Measurements from ENCODE around the gene IFNAR1. TPM values are rescaled to one million over a fixed set of nuclear protein-coding genes. Genes with fewer than 3 reads are reported as not detected.

Gene IFNAR1
- total and polyA plus RNA-seq, 2 of the 4 experiments (the other 2 are of a cell fraction) = 7.8 to 9.9 TPM

- no peak for TF ChIP-seq NFE2L2 (IDR thresholded peaks at IDR 0.05; ENCODE audit: low read depth, low read length)
Measured at GRCh38 chr21:33325222-33326067, 675 bp downstream of the IFNAR1 start (continued).

GRCh38 chr21:33327326-33327725 is 2.6 kb downstream of the IFNAR1 start:
- Histone ChIP-seq H2AFZ (replicated peaks; ENCODE audit: low read length, poor library complexity) (no peak overlapping the region), H3K9me1 (ENCODE audit: insufficient read depth, low read length) (peaks cover 8% of the 10 kb centered on the region), H3K4ac (ENCODE audit: low read depth, low read length) (no peak overlapping the region), H2AK9ac (replicated peaks; ENCODE audit: low read depth, low read length, poor library complexity) (no peak overlapping the region), H3K9me3 (ENCODE audit: control insufficient read depth, insufficient read depth, low read length) (0 out of 2 replicates have a peak, but pooled peaks cover 2% of the 10 kb centered on the region), H3K4me1 (ENCODE audit: control insufficient read depth, insufficient read depth, low read length) (no peaks in the 10 kb centered on the region), H3K4me2 (ENCODE audit: low read depth, low read length) (no peak overlapping the region), H3K56ac (ENCODE audit: extremely low read depth, insufficient read depth, low read length) (no peak overlapping the region), H2BK15ac (ENCODE audit: low read depth, low read length) (no peak overlapping the region), H3K27ac (ENCODE audit: insufficient read depth, low read length) (no peak overlapping the region), H3K79me1 (ENCODE audit: low read depth in 1 of 2, low read length in 2 of 2) (peaks cover 35 to 56% of the 10 kb centered on the region in 2 experiments), H4K20me1 (ENCODE audit: insufficient read depth, low read length) (peaks cover 16% of the 10 kb centered on the region), H2BK120ac (ENCODE audit: low read depth, low read length) (no peak overlapping the region), H3K23ac (ENCODE audit: low read depth, low read length) (no peak overlapping the region), H3K18ac (ENCODE audit: low read depth, low read length) (no peak overlapping the region), H3K36me3 (ENCODE audit: control insufficient read depth, insufficient read depth, low read length) (peaks cover 9% of the 10 kb centered on the region), H4K8ac (ENCODE audit: low read depth in 2 of 2, low read length in 2 of 2) (no peak overlapping the region), H3K4me3 (ENCODE audit: insufficient read depth, low read depth, low read length) (no peak overlapping the region), H2BK20ac (ENCODE audit: low read depth, low read length) (no peak overlapping the region), H2BK5ac (ENCODE audit: low read depth, low read length, poor library complexity, severe bottlenecking) (no peak overlapping the region), H4K91ac (ENCODE audit: insufficient read depth, low read depth, low read length) (no peak overlapping the region), H2AK5ac (ENCODE audit: low read depth, low read length) (no peak overlapping the region), H4K5ac (ENCODE audit: low read depth, low read length) (no peak overlapping the region), H3K9ac (ENCODE audit: low read depth, low read length) (no peak overlapping the region), H3K14ac (replicated peaks; ENCODE audit: low read depth, low read length) (no peak overlapping the region), H3K27me3 (ENCODE audit: control insufficient read depth, insufficient read depth, low read length) (no peaks in the 10 kb centered on the region)
- intact Hi-C loops (cut with micrococcal nuclease) (no loop called here), in situ Hi-C loops (cut with MboI; ENCODE audit: low sequenced_read_pairs) (no loop called here), dilution Hi-C loops (cut with HindIII; ENCODE audit: low sequenced_read_pairs, unreplicated experiment) (no loop called here)
- 100% methylated on average over 2 of the region's 3 CpGs; no CpG with 5 or more reads in 1 of the 2 experiments for WGBS, 2 experiments (ENCODE audit: extremely low coverage in 2 of 2, insufficient read length in 1 of 2)
- ATAC-seq (ENCODE audit: low read depth) (no peak), DNase-seq (no peak)
- BruUV-seq (replicated peaks) = no TSS peak
- CTCF ChIA-PET = interaction anchor here (1.8 kb wide), 1 partner anchor 34 kb away, joined by 4 read pairs; no protein-coding TSS in a partner anchor
- POLR2A ChIA-PET (ENCODE audit: unreplicated experiment) = no interaction called here
- TF ChIP-seq CHD1 (IDR thresholded peaks at IDR 0.05; ENCODE audit: low read depth, low read length) (no peak), POLR2A (IDR thresholded peaks at IDR 0.05; ENCODE audit: low read depth, low read length) (no peak), USF2 (IDR thresholded peaks at IDR 0.05; ENCODE audit: low read depth, low read length) (no peak), BHLHE40 (IDR thresholded peaks at IDR 0.05; ENCODE audit: low read depth, low read length) (no peak), MXI1 (IDR thresholded peaks at IDR 0.05; ENCODE audit: borderline replicate concordance, low read depth, low read length) (no peak), RFX5 (IDR thresholded peaks at IDR 0.05; ENCODE audit: low read depth, low read length) (no peak), CTCF (conservative IDR thresholded peaks at IDR 0.05; ENCODE audit: low read depth, low read length) (no peak), RCOR1 (IDR thresholded peaks at IDR 0.05; ENCODE audit: insufficient replicate concordance, low read length) (no peak), RAD21 (IDR thresholded peaks at IDR 0.05; ENCODE audit: low read length) (no peak), SMC3 (IDR thresholded peaks at IDR 0.05; ENCODE audit: low read depth, low read length) (no peak), CEBPB (IDR thresholded peaks at IDR 0.05; ENCODE audit: low read depth, low read length) (no peak), FOS (IDR thresholded peaks at IDR 0.05; ENCODE audit: low read depth, low read length) (no peak), MAZ (IDR thresholded peaks at IDR 0.05; ENCODE audit: borderline replicate concordance, low read depth, low read length) (no peak)

All from IMR-90 (cell line).